ENCODE data around the gene DUSP28.

The DUSP28 gene

DNA sequence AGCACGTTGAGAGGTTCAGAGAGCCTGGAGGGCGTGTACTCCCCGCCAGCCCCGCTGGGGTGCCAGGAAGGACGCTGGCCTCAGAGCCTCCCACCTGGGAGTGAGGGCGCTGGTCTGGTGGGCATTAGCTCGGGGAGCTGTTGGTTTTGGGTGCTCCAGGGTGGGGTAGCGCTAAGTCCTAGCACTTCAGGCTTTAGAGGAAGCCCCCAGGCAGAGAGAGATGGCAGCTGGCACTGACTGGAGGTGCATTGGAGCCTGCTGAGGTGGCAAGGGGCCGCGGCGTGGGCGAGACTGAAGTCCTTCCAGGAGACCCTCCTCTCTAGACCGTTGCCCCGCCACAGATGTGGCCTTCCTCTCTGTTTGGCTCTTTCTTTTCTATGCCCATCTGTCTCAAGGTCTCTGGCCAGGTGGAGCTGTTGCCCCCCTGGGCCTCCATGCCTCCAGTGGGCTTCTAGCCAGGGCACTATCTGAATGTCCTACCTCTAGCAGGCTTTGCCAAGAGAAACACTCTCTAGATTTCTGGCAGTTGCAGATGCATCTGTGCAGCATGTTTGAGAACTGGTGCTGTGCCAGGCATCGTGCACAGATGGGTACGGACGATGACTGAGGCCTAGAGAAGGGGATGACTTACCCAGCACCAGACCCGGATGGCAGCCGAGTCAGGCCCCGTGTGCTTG lies 33.0 kb downstream of the DUSP28 start:
- Histone ChIP-seq H3K4me1 (ENCODE audit: control insufficient read depth in 1 of 2, insufficient read depth in 1 of 2, low read depth in 1 of 2, low read length in 1 of 2) (peaks cover 2 to 3% of the 10 kb centered on the region in 2 experiments), H3K27ac (no peak overlapping the region), H3K27me3 (no peaks in the 10 kb centered on the region), H3K4me3 (ENCODE audit: low read depth in 1 of 2, low read length in 1 of 2) (no peak overlapping the region), H3K9me3 (no peaks in the 10 kb centered on the region), H3K36me3 (peaks cover 85% of the 10 kb centered on the region)
- no peak for TF ChIP-seq CTCF (IDR thresholded peaks at IDR 0.05)

- Histone ChIP-seq H3K4me1 (ENCODE audit: control insufficient read depth in 1 of 2, insufficient read depth in 1 of 2, low read depth in 1 of 2, low read length in 1 of 2) (no peaks in the 10 kb centered on the region), H3K36me3 (peaks cover 92% of the 10 kb centered on the region), H3K27me3 (no peaks in the 10 kb centered on the region), H3K9me3 (no peaks in the 10 kb centered on the region), H3K27ac (no peak overlapping the region), H3K4me3 (ENCODE audit: low read depth in 1 of 2, low read length in 1 of 2) (no peak overlapping the region)
- TF ChIP-seq CTCF (IDR thresholded peaks at IDR 0.05), result no peak
Observed at GRCh38 chr2:240593703-240594451, 33.7 kb downstream of the DUSP28 start.

DNA sequence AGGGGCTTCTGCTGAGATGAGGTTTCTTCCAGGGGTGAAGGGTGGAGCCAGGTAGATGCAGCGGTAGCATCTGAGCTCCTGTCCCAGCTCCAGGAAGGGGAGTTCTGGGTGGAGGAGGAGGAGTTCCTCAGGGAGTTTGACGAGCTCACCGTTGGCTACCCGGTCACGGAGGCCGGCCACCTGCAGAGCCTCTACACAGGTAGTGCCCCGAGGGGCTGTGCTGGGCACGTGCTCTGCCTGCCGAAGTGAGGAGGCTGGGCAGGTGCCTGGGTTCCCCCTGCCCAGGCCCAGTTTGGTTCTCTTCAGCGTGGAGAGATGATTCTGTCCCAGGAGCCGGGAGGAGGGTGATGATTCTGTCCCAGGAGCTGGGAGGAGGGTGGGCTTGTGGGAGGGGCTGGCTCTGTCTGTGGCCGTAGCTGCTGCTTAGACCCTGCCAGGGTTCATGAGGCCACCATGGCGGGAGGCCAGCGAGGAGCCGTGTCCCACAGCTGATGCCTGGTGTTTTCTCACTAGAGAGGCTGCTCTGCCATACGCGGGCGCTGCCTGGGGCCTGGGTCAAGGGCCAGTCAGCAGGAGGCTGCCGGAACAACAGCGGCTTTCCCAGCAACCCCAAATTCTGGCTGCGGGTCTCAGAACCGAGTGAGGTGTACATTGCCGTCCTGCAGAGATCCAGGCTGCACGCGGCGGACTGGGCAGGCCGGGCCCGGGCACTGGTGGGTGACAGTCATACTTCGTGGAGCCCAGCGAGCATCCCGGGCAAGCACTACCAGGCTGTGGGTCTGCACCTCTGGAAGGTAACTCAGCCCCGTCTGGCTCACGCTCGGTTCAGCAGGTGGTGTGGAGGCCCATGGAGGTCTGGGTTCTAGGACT lies 34.6 kb downstream of the DUSP28 start:
- H3K27ac ChIP-seq, result no peak overlapping the region
- H3K9me3 ChIP-seq, result no peaks in the 10 kb centered on the region
- no peak for TF ChIP-seq CTCF (IDR thresholded peaks at IDR 0.05)
- H3K27me3 ChIP-seq, result no peaks in the 10 kb centered on the region
- H3K4me3 ChIP-seq (ENCODE audit: low read depth in 1 of 2, low read length in 1 of 2), result no peak overlapping the region
- peaks cover 94% of the 10 kb centered on the region for H3K36me3 ChIP-seq
- no peaks in the 10 kb centered on the region for H3K4me1 ChIP-seq (ENCODE audit: control insufficient read depth in 1 of 2, insufficient read depth in 1 of 2, low read depth in 1 of 2, low read length in 1 of 2)

- H3K36me3 ChIP-seq, result peaks cover 94% of the 10 kb centered on the region
- no peak overlapping the region for H3K27ac ChIP-seq
- H3K4me1 ChIP-seq (ENCODE audit: control insufficient read depth in 1 of 2, insufficient read depth in 1 of 2, low read depth in 1 of 2, low read length in 1 of 2), result no peaks in the 10 kb centered on the region
- no peak for TF ChIP-seq CTCF (IDR thresholded peaks at IDR 0.05)
- H3K27me3 ChIP-seq, result no peaks in the 10 kb centered on the region
- no peaks in the 10 kb centered on the region for H3K9me3 ChIP-seq
- H3K4me3 ChIP-seq (ENCODE audit: low read depth in 1 of 2, low read length in 1 of 2), result no peak overlapping the region
Observed at GRCh38 chr2:240595381-240596079, 35.4 kb downstream of the DUSP28 start.

- Histone ChIP-seq H3K9me3 (no peaks in the 10 kb centered on the region), H3K4me1 (ENCODE audit: control insufficient read depth in 1 of 2, insufficient read depth in 1 of 2, low read depth in 1 of 2, low read length in 1 of 2) (no peaks in the 10 kb centered on the region), H3K27me3 (no peaks in the 10 kb centered on the region), H3K4me3 (ENCODE audit: low read depth in 1 of 2, low read length in 1 of 2) (no peak overlapping the region), H3K36me3 (peaks cover 94% of the 10 kb centered on the region), H3K27ac (no peak overlapping the region)
- TF ChIP-seq CTCF (IDR thresholded peaks at IDR 0.05), result no peak
Observed at GRCh38 chr2:240596080-240596460, 35.9 kb downstream of the DUSP28 start.
